Fibroblast of gingiva (primary cell): ENCODE measurements around the gene GLG1.
"Not testable (repeated sequence)": the region's sequence is repeated elsewhere in the genome, so short reads cannot be mapped to it uniquely, and the experiment has no call there.

Source experiments
- DNase-seq: peaks from one replicate; pipeline ENCODE4 v3.0.0-alpha.2; 2011; ENCODE audit warnings: low read depth

GLG1 gene

GRCh38 chr16:74537746-74538145 lies 69.2 kb downstream of the GLG1 start:
- not testable (repeated sequence) for DNase-seq

GRCh38 chr16:74534650-74535049 lies 72.3 kb downstream of the GLG1 start:
- DNase-seq, result peak; percentile 20

GRCh38 chr16:74524926-74525325 lies 82.0 kb downstream of the GLG1 start:
- DNase-seq, result no peak

GRCh38 chr16:74524117-74524516 lies 82.8 kb downstream of the GLG1 start:
- no peak for DNase-seq

GRCh38 chr16:74523706-74524105 lies 83.2 kb downstream of the GLG1 start:
- DNase-seq, result not testable (repeated sequence)

GRCh38 chr16:74522160-74522559 lies 84.8 kb downstream of the GLG1 start:
- DNase-seq, result no peak

GRCh38 chr16:74521691-74522090 lies 85.2 kb downstream of the GLG1 start:
- DNase-seq, result peak; percentile 58

- not testable (repeated sequence) for DNase-seq
Measured at GRCh38 chr16:74518934-74519333, 88.0 kb downstream of the GLG1 start.

- DNase-seq, result no peak
Measured at GRCh38 chr16:74511961-74512360, 95.0 kb downstream of the GLG1 start.

GRCh38 chr16:74505011-74505410 lies 101.9 kb downstream of the GLG1 start:
- DNase-seq, result no peak

GRCh38 chr16:74503412-74503811 lies 103.5 kb downstream of the GLG1 start:
- no peak for DNase-seq

GRCh38 chr16:74501484-74502478 lies 105.1 kb downstream of the GLG1 start:
- no peak for DNase-seq

GRCh38 chr16:74500907-74501306 lies 106.0 kb downstream of the GLG1 start:
- DNase-seq, result no peak

GRCh38 chr16:74499114-74499513 lies 107.8 kb downstream of the GLG1 start:
- no peak for DNase-seq

GRCh38 chr16:74497761-74498160 lies 109.2 kb downstream of the GLG1 start:
- DNase-seq, result no peak

- DNase-seq, result no peak
Measured at GRCh38 chr16:74496054-74496453, 110.9 kb downstream of the GLG1 start.

GRCh38 chr16:74492976-74493375 lies 113.9 kb downstream of the GLG1 start:
- no peak for DNase-seq

GRCh38 chr16:74487634-74488495 lies 119.0 kb downstream of the GLG1 start:
- no peak for DNase-seq

- no peak for DNase-seq
Measured at GRCh38 chr16:74485916-74486315, 121.0 kb downstream of the GLG1 start.

GRCh38 chr16:74480150-74481029 lies 126.5 kb downstream of the GLG1 start:
- DNase-seq, result peak; percentile 44

GRCh38 chr16:74477226-74477625 lies 129.7 kb downstream of the GLG1 start:
- DNase-seq, result no peak

- DNase-seq, result no peak
Measured at GRCh38 chr16:74474416-74474815, 132.5 kb downstream of the GLG1 start.
